Activated T-helper 1 cell treated with anti-CD3 and anti-CD28 coated beads, Interleukin-12 subunit alpha, Interleukin-12 subunit beta, Interleukin-2, Interleukin-4 antibody, amounts not matched to agents 30 ng/mL and 10 ng/mL and 1 ng/mL, durations not matched to agents 14 hours and 24 hours and 36 hours (primary cell): ENCODE data around the gene SAMD9. TPM values are rescaled to one million over a fixed set of nuclear protein-coding genes. Genes with fewer than 3 reads are reported as not detected.

Experiments
- DNase-seq: peaks from one replicate; pipeline ENCODE4 v3.0.0; 2021; ENCODE audit warnings: low spot score
- H3K27ac Mint-ChIP-seq: one replicate; pipeline ENCODE4 v1.8.0; 2021; ENCODE audit warnings: mild to moderate bottlenecking, mixed read lengths
- H3K27me3 Mint-ChIP-seq: one replicate; pipeline ENCODE4 v1.8.0; 2022; ENCODE audit warnings: mild to moderate bottlenecking, moderate library complexity, mixed read lengths; ENCODE audit not compliant: insufficient read depth
- H3K36me3 Mint-ChIP-seq: one replicate; pipeline ENCODE4 v1.8.0; 2021; ENCODE audit warnings: low read depth, mixed read lengths
- H3K4me1 Mint-ChIP-seq: one replicate; pipeline ENCODE4 v1.8.0; 2021; ENCODE audit warnings: low read depth, mixed read lengths
- H3K4me3 Mint-ChIP-seq: one replicate; pipeline ENCODE4 v1.8.0; 2021; ENCODE audit warnings: mild to moderate bottlenecking, moderate library complexity, mixed read lengths
- H3K9me3 Mint-ChIP-seq: one replicate; pipeline ENCODE4 v1.8.0; 2021; ENCODE audit warnings: mixed read lengths
- intact Hi-C: fragments of 100-400 bp; cut with micrococcal nuclease; formaldehyde crosslinking; loops from one replicate; pipeline ENCODE4 v1.15.1; 2024
- total RNA-seq: library from RNA; stranded (reverse); gene quantifications from 2 replicates; pipeline ENCODE4 v1.2.3, GENCODE V29; 2022

SAMD9 gene
- total RNA-seq, 1 donor from 2014 or later: 11.5 TPM

DNA sequence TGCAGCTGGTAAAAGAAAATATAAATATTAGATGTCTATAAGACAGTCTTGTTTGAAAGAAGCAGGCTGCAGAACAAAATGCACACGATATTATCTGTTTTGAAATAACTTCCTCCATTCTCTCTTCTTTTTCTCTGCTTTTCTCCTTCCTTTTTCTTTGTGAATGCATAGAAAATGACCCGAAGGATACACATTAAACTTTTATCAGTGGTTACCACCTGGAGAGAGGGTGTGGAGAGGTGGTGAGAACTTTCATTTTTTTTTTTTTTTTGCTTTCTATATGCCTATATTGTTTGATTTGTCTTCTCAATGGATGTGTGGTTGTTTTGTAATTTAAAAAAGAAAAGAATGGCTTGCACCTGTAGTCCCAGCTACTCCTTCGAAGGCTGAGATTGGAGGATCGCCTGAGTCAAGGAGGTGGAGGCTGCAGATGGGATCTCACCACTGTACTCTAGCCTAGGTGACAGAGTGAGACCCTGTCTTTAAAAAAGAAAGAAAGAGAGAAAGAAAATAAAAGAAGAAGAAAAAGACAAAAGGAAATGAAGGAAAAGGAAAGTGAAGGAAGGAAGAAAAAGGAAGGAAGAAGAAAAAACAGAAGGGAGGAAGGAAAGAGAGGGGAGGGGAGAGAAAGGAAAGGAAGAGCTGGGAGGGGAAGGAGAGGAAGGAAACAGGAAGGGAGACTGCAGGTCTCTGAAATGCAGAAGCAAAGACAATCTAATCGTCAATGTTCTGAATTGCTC is 64.4 kb downstream of the SAMD9 start:
- no peaks in the 10 kb centered on the region for H3K9me3 Mint-ChIP-seq

DNA sequence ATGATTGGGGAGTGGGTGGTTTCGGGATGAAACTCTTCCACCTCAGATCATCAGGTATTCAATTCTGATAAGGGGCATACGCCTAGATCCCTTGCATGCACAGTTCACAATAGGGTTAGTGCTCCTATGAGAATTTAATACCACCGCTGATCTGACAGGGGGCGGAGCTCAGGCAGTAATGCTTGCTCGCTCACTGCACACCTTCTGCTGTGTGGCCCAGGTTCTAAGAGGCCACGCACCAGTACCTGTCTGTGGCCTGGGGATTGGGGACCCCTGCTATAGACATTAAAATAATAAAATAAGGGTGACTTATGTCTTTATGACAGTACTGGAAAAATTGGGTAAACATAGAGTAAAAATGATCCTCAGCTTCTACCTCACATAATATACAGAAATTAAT is 66.1 kb downstream of the SAMD9 start:
- no peaks in the 10 kb centered on the region for H3K36me3 Mint-ChIP-seq
- H3K27ac Mint-ChIP-seq: no peak overlapping the region
- no peak for DNase-seq
- H3K4me3 Mint-ChIP-seq: no peak overlapping the region
- no peaks in the 10 kb centered on the region for H3K27me3 Mint-ChIP-seq
- intact Hi-C loops: loop anchor here (10.0 kb wide), 1 partner anchor 807 kb away; the partner anchor contains the start of genes ANKIB1 and KRIT1
- no peaks in the 10 kb centered on the region for H3K9me3 Mint-ChIP-seq
- H3K4me1 Mint-ChIP-seq: peaks cover 24% of the 10 kb centered on the region

More for the DNA sequence above, 64.4 kb downstream of the SAMD9 start:
- Mint-ChIP-seq H3K36me3 (no peaks in the 10 kb centered on the region), H3K27ac (peak overlapping the region; percentile 31), H3K4me1 (peaks cover 19% of the 10 kb centered on the region), H3K4me3 (peak overlapping the region; percentile 32), H3K27me3 (peaks cover 3% of the 10 kb centered on the region)
- DNase-seq: no peak
- intact Hi-C loops: loop anchor here (10.0 kb wide), 1 partner anchor 809 kb away; the partner anchor contains the start of genes ANKIB1 and KRIT1

Other genes starting within 250 kb of the SAMD9 start
- 17.2 and 22.4 TPM in 2 replicates for gene SAMD9L, start 30.4 kb upstream of the SAMD9 start, total RNA-seq
- gene HEPACAM2, start 108.5 kb upstream of the SAMD9 start, total RNA-seq: not detected in 2 replicates
- 16.7 and 17.0 TPM in 2 replicates for gene VPS50, start 114.4 kb upstream of the SAMD9 start, total RNA-seq